Spleen (tissue), 11 donors: ENCODE data around the gene MICAL2. TPM values are rescaled to one million over a fixed set of nuclear protein-coding genes. Genes with fewer than 3 reads are reported as not detected.

ENCODE experiments used
- DNase-seq: peaks from one replicate; pipeline ENCODE4 v3.0.0-alpha.2; 2020
- H3K27ac ChIP-seq, 8 donors: fragments of 200-600 bp; sonication (generic) in 7 of 8; 1 replicate in 4 of 8; 2 replicates in 4 of 8; pipeline versions ENCODE4 v1.5.0 to v1.8.0; 2016 to 2021; ENCODE audit warnings: inconsistent platforms in 4 of 8, mild to moderate bottlenecking in 4 of 8, moderate library complexity in 1 of 8
- H3K27me3 ChIP-seq, 7 donors: fragments of 200-600 bp; sonication (generic) in 6 of 7; replicated peaks in 1 of 7; 1 replicate in 4 of 7; 2 replicates in 3 of 7; pipeline versions ENCODE4 v1.5.0 to v1.8.0; 2016 to 2021; ENCODE audit warnings: inconsistent platforms in 3 of 7, mild to moderate bottlenecking in 1 of 7
- H3K36me3 ChIP-seq, 6 donors: fragments of 200-600 bp; sonication (generic) in 5 of 6; 1 replicate in 4 of 6; 2 replicates in 2 of 6; pipeline versions ENCODE4 v1.5.0 to v1.8.0; 2016 to 2021; ENCODE audit warnings: inconsistent platforms in 2 of 6
- H3K4me1 ChIP-seq, 6 donors: fragments of 200-600 bp; sonication (generic) in 5 of 6; 1 replicate in 3 of 6; 2 replicates in 3 of 6; pipeline versions ENCODE4 v1.5.0 to v1.8.0; 2016 to 2021; ENCODE audit warnings: inconsistent platforms in 3 of 6
- H3K4me3 ChIP-seq, 8 donors: fragments of 200-600 bp; sonication (generic) in 7 of 8; 1 replicate in 4 of 8; 2 replicates in 4 of 8; pipeline versions ENCODE4 v1.5.0 to v1.8.0; 2016 to 2021; ENCODE audit warnings: inconsistent platforms in 4 of 8, mild to moderate bottlenecking in 4 of 8, moderate library complexity in 2 of 8
- H3K9me3 ChIP-seq, 8 donors: fragments of 200-600 bp; sonication (generic) in 7 of 8; 1 replicate in 4 of 8; 2 replicates in 4 of 8; pipeline versions ENCODE4 v1.5.0 to v1.8.0; 2016 to 2021; ENCODE audit warnings: inconsistent platforms in 4 of 8
- POLR2A ChIP-seq, 3 donors: fragments of 450-650 bp; IDR thresholded peaks; one replicate each; pipeline ENCODE4 v1.5.1; 2017; ENCODE audit warnings: antibody characterized with exemption in 3 of 3, mild to moderate bottlenecking in 1 of 3
- POLR2AphosphoS5 ChIP-seq, 3 donors: sonication (generic); formaldehyde crosslinking; IDR thresholded peaks; one replicate each; pipeline ENCODE4 v1.5.1; 2017; ENCODE audit warnings: antibody characterized with exemption in 3 of 3
- WGBS, 5 donors: extraction: QIAGEN DNeasy Blood & Tissue Kit in 3 of 5; methylation state at CpG; one replicate each; pipeline versions ENCODE4 v1.1.5 to v1.1.7; 2013 to 2018; 5-methylcytosine and 5-hydroxymethylcytosine counted together
- intact Hi-C: fragments of 100-400 bp; cut with DNase I; formaldehyde crosslinking; loops from one replicate; pipeline ENCODE4 v1.15.0; 2023; ENCODE audit warnings: low total_unique reads
- polyA plus RNA-seq, 3 donors: library from polyadenylated mRNA; stranded (reverse); fragments of 200-250 nt; gene quantifications; one replicate each; pipeline ENCODE4 v1.2.1, GENCODE V29; 2013
- total RNA-seq, 7 donors: library from RNA; depleted of rRNA in 3 of 7; stranded (reverse); fragments of >200 nt in 3 of 7; fragmentation: NEBNext Ultra II Directional in 4 of 7; extraction: Animal tissue kit (Norgen Biotek cat#: 25700) in 4 of 7; gene quantifications; one replicate each; pipeline versions ENCODE4 v1.1.0 to v1.2.1, GENCODE V29; 2016 to 2021
- TF ChIP-seq, protein P1 (sequence below), 11 experiments: fragments of 200-600 bp in 7 of 11; fragments of 450-650 bp in 4 of 11; sonication (generic) in 4 of 11; IDR thresholded peaks in 8 of 11; conservative IDR thresholded peaks in 3 of 11; 1 replicate in 7 of 11; 2 replicates in 4 of 11; pipeline versions ENCODE4 v1.4.0 to v1.8.0; 2016 to 2021; ENCODE audit warnings: antibody characterized with exemption in 11 of 11, inconsistent platforms in 4 of 11, mild to moderate bottlenecking in 1 of 11
- donor health status: healthy with polysubstance abuse.
- donor health status: DM: no; HTN: no; CAD: no; lungs with moderate emphysema.
- donor health status: DM: no; HTN: no; CAD: no.
- donor health status: Bipolar disorder and iron deficiency.
- donor health status: healthy.
- donor health status: DM: no; HTN: no; CAD: no.
- donor health status: DM: yes; HTN: yes; CAD: no.

Gene MICAL2
- total and polyA plus RNA-seq, 10 donors = 1.9 to 50.8 (median 32.3) TPM

DNA sequence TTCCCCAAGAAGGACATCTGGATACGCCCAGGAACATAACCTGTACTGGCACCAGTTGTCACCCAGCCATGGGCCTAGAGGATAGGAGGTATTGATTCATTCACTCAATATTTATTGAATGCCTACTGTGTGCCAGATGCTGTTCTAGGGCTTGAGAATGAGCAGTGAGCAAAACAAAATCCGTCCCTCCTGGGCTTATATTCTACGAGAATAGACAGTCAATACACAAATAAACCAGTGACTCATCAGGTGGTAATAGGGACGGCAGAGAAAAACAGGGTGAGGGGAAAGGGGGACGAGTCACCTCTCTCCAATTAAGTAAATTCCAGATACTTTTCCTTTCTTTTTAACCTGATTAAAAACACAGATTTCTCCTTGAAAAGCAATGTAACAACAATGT is 103.5 kb downstream of the MICAL2 start:
- Histone ChIP-seq H3K36me3 (peaks cover 0 to 84% (median 5%) of the 10 kb centered on the region in 6 donors), H3K9me3 (no peaks in the 10 kb centered on the region), H3K27ac (no peak overlapping the region), H3K4me3 (no peak overlapping the region), H3K4me1 (peaks cover 0 to 28% (median 16%) of the 10 kb centered on the region in 6 donors), H3K27me3 (peaks cover 0 to 20% (median 0%) of the 10 kb centered on the region in 7 donors)
- TF ChIP-seq POLR2A (IDR thresholded peaks at IDR 0.05) (no peak), POLR2AphosphoS5 (IDR thresholded peaks at IDR 0.05) (no peak)
- TF ChIP-seq, protein P1, sequence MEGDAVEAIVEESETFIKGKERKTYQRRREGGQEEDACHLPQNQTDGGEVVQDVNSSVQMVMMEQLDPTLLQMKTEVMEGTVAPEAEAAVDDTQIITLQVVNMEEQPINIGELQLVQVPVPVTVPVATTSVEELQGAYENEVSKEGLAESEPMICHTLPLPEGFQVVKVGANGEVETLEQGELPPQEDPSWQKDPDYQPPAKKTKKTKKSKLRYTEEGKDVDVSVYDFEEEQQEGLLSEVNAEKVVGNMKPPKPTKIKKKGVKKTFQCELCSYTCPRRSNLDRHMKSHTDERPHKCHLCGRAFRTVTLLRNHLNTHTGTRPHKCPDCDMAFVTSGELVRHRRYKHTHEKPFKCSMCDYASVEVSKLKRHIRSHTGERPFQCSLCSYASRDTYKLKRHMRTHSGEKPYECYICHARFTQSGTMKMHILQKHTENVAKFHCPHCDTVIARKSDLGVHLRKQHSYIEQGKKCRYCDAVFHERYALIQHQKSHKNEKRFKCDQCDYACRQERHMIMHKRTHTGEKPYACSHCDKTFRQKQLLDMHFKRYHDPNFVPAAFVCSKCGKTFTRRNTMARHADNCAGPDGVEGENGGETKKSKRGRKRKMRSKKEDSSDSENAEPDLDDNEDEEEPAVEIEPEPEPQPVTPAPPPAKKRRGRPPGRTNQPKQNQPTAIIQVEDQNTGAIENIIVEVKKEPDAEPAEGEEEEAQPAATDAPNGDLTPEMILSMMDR (IDR thresholded peaks at IDR 0.05 in 8 of 11, conservative IDR thresholded peaks at IDR 0.05 in 3 of 11) = no peak
- 73 to 88% (median 83%) methylated on average over 4 to 5 of the region's 5 CpGs for WGBS, 5 donors
- intact Hi-C loops = no loop called here
- peak; percentile 2 for DNase-seq

DNA sequence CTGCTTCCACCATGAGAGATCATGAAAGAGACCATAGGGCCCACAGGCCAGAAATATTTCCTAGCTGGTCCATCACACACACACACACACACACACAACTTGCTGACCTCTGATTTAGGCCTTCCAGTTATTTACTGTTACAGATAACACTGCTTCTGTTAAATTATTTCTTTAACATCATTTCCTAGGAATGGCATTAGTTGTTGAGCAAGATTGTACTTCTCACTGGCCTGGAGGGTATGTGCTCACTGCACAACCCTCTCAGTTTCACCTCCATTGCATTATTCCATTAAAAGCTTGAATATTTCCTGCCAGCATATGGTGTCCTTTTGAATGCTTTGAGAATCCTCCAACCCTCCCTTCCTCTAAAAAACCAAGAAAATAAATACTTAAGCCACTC is 104.4 kb downstream of the MICAL2 start:
- intact Hi-C loops = no loop called here
- H3K4me3 ChIP-seq = no peak overlapping the region
- TF ChIP-seq POLR2AphosphoS5 (IDR thresholded peaks at IDR 0.05) = no peak
- TF ChIP-seq, protein P1 (IDR thresholded peaks at IDR 0.05 in 8 of 11, conservative IDR thresholded peaks at IDR 0.05 in 3 of 11) = no peak
- TF ChIP-seq POLR2A (IDR thresholded peaks at IDR 0.05) = no peak
- peaks cover 0 to 20% (median 0%) of the 10 kb centered on the region in 7 donors for H3K27me3 ChIP-seq
- peak overlapping the region in 4 of 8 donors; percentile 5 to 57 (median 42) for H3K27ac ChIP-seq
- peaks cover 0 to 75% (median 5%) of the 10 kb centered on the region in 6 donors for H3K36me3 ChIP-seq
- H3K9me3 ChIP-seq = no peaks in the 10 kb centered on the region
- peaks cover 0 to 32% (median 17%) of the 10 kb centered on the region in 6 donors for H3K4me1 ChIP-seq
- no peak for DNase-seq

DNA sequence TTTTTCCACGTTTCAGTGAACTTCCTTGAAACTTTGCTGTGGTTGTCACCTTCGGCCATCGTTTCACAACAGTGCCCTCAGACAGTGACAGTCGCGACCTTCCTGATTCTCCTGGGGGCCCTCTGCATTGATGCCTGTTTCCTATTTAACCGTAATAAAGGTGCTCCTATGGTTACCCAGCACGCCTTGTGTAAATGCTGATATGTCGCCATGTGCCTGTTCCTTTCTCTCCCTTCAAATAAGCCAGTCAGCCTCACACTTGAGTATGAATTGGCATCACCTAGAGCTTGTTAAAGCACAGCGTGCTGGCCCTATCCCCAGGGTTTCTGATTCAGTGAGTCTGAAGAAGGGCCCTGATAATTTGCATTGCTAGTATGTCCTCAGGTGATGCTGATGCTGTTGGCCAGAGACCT is 104.8 kb downstream of the MICAL2 start:
- H3K27me3 ChIP-seq = peaks cover 0 to 20% (median 0%) of the 10 kb centered on the region in 7 donors
- H3K4me1 ChIP-seq = peaks cover 0 to 36% (median 18%) of the 10 kb centered on the region in 6 donors
- peak overlapping the region in 4 of 8 donors; percentile 5 to 57 (median 42) for H3K27ac ChIP-seq
- TF ChIP-seq POLR2AphosphoS5 (IDR thresholded peaks at IDR 0.05) (no peak), POLR2A (IDR thresholded peaks at IDR 0.05) (no peak)
- TF ChIP-seq, protein P1 (IDR thresholded peaks at IDR 0.05 in 8 of 11, conservative IDR thresholded peaks at IDR 0.05 in 3 of 11) = no peak
- intact Hi-C loops = no loop called here
- DNase-seq = peak; percentile 54
- 28 to 51% (median 37%) methylated on average over 9 of the region's 9 CpGs for WGBS, 5 donors
- no peak overlapping the region for H3K4me3 ChIP-seq
- H3K9me3 ChIP-seq = no peaks in the 10 kb centered on the region
- H3K36me3 ChIP-seq = peaks cover 0 to 72% (median 4%) of the 10 kb centered on the region in 6 donors

DNA sequence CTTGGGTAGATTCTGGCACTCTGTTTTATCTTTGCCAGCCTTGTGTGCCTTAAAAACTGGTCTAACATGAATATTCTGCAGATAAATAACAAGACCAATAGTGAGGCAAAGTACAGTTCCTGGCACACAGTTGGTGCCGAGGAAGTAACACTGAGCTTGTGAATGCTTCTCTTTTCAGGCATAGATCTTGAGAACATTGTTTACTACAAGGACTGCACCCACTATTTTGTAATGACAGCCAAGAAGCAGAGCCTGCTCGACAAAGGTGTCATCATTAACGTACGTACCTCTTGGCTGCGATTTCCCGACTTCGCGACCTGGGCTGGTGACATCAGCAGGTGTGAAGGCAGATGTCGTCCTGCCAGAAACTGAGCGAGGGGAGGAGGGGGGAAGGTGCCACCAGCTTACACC is 105.7 kb downstream of the MICAL2 start:
- H3K4me1 ChIP-seq = peaks cover 0 to 45% (median 21%) of the 10 kb centered on the region in 6 donors
- peak in 1 of 3 donors; percentile 35 for TF ChIP-seq POLR2AphosphoS5 (IDR thresholded peaks at IDR 0.05)
- TF ChIP-seq, protein P1 (IDR thresholded peaks at IDR 0.05 in 8 of 11, conservative IDR thresholded peaks at IDR 0.05 in 3 of 11) = no peak
- no peak for TF ChIP-seq POLR2A (IDR thresholded peaks at IDR 0.05)
- no peaks in the 10 kb centered on the region for H3K9me3 ChIP-seq
- H3K4me3 ChIP-seq = no peak overlapping the region
- intact Hi-C loops = no loop called here
- peaks cover 0 to 68% (median 4%) of the 10 kb centered on the region in 6 donors for H3K36me3 ChIP-seq
- peak; percentile 69 for DNase-seq
- H3K27ac ChIP-seq = peak overlapping the region in 4 of 8 donors; percentile 24 to 57 (median 42)
- H3K27me3 ChIP-seq = peaks cover 0 to 20% (median 0%) of the 10 kb centered on the region in 7 donors
- 61 to 93% (median 77%) methylated on average over 10 of the region's 10 CpGs for WGBS, 5 donors
